Hematopoietic multipotent progenitor cell treated with erythropoietin and hydrocortisone succinate and interleukin-3 and kit ligand, for 6 days (in vitro differentiated cells): ENCODE measurements around the gene HRH3.
A peak's percentile ranks its signal among the peaks of the same experiment; 100 is the strongest.

Experiments used
- DNase-seq: peaks from one replicate; pipeline ENCODE4 v3.0.0-alpha.2; 2015

Gene HRH3

DNA sequence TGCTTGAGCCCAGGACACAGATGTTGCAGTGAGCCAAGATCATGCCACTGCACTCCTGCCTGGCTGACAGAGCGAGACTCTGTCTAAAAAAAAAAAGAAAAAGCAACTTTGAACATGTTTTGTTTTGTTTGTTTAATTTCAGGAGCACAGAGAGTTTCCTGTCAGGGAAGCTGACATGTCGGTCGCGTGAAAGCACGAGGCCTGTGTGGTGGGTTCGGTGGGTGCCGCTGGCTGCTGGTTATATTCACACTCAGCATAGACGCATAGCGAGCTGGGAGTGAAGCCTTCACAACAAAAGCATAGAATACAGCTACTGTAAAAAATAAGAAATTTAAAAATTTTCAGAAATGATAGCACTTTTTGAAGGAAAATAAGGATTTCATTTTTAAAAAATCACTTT, 22.8 kb downstream of the HRH3 start:
- no peak for DNase-seq

DNA sequence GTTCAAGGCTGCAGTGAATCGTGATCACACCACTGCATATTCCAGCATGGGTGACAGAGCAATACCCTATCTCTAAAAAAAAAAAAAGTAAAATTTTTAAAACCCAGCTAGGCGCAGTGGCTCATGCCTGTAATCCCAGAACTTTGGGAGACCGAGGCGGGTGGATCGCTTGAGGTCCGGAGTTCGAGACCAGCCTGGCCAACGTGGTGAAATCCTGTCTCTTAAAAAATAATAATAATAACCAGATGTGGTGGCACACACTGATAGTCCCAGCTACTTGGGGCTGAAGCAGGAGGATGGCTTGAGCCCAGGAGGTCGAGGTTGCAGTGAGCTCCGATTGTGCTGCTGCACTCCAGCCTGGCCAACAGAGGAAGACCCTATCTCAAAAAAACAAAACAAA, 23.8 kb downstream of the HRH3 start:
- DNase-seq = no peak

DNA sequence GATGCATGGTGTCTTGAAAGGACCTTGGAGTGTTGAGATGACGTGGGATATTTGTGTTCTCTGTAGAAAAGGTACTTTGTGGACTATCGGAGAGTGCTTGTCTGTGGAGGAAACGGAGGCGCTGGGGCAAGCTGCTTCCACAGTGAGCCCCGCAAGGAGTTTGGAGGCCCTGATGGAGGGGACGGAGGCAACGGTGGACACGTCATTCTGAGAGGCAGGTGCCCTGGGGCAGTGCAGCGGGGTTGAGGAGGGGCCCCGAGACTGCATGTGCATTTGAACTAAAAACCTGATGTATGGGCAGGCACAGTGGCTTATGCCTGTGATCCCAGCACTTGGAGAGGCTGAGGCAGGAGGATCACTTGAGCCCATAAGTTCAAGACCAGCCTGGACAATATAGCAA, 24.3 kb downstream of the HRH3 start:
- DNase-seq = no peak

DNA sequence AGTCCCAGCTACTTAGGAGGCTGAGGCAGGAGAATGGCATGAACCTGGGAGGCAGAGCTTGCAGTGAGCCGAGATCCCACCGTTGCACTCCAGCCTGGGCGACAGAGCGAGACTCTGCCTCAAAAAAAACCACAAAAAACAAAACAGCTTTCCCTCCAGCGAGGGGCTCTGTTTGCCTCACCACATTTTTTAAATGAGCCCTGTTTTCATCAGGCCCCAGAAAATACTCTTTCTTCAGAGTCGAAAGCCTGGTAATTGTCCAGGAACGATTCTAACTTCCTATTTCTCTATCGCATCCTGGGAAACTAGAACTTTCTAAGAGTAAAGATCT, 25.0 kb downstream of the HRH3 start:
- DNase-seq = no peak

DNA sequence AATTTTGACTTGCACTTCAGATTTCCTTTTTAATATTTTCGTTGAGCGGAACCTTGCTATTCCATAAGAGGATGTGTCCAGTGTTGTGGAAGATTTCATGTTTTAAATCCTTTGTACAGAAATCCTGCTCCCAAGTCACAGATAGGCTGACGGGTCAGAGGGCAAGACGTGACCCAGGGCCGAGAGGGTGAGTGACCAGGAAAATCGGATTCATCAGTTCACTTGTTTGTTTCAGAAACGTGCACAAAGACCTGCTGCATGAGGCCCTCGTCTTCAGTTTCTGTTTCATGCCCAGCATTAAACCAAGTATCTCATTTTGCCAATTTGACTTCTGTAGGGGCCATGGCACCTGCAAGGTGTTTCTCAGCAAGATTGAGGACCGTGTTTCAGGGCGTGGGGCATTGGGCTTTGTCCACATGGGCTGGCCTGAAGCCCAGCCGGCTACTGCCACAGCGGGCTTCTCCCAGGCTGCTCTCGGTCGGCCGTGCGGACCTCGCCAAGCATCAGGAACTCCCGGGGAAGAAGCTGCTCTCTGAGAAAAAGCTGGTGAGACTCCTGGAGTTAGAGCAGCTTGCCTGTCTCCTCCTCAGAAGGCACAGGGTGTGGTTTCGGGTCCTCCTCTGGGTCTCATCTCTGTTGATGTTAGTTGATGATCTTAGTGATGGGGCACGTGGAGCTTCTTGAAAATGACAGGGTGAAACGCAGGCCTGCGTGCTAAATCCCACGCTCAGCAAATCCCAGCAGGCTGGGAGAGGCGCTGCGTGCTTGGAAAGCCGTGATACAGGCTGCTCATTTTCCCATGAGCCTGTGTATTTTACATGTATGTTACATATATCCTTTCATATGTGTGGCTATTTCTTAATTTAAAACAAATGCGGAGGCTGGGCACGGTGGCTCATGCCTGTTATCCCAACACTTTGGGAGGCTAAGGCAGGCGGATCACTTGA, 26.7 kb downstream of the HRH3 start:
- DNase-seq = no peak

DNA sequence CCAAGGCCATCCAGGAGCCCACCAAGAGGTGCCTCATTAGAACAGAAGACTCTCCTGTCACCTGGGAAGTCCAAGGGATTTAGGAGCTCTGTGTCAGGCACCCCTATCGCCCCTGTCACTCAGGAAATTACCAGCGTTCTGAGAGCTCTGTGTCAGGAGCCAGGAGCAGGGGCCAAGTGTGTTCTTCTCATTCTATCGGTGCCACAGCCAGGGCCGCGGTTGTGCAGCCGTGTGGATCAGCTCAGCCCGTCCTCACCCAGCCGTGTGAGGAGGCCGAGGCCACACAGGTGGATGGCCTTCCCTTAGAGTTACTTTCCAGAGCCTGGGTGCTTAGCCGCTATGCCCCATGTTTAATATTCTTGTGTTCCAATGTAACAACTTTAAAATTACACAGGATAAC, 27.4 kb downstream of the HRH3 start:
- no peak for DNase-seq

DNA sequence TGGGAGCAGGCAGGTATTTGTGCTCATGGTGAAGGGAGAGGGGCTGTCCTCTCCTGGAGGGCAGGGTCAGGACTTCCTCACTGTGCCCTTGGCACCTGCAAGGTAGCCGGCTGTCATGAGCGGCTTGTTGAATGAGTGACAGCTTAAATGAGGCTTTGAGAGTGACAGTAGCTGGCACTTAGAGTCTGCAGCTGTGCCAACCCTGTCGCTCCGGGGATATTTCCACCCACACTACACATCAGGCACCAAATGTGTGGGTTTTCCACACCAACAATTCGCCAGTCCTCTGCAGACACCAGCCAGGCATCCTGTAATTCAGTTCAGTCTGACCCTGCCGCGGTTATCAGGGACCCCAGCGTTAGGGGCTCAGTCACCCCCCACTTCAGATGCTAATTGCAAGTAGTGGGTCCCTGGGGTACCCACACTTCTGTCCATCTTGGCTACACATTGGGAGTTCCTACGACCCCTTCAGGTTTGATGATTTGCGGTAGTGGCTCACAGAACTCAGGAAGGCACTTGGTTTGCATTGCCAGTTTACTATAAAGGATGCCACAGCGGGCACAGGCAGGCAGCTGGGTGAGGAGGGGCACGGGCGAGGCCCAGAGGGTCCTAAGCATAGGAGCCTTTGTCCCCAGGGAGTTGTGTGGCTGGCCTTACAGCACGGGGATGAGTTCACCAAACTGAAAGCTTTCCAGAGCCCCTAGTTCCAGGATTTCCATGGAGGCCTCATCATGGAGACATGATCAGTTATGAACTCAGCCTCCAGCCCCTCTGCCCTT, 28.1 kb downstream of the HRH3 start:
- DNase-seq = no peak

DNA sequence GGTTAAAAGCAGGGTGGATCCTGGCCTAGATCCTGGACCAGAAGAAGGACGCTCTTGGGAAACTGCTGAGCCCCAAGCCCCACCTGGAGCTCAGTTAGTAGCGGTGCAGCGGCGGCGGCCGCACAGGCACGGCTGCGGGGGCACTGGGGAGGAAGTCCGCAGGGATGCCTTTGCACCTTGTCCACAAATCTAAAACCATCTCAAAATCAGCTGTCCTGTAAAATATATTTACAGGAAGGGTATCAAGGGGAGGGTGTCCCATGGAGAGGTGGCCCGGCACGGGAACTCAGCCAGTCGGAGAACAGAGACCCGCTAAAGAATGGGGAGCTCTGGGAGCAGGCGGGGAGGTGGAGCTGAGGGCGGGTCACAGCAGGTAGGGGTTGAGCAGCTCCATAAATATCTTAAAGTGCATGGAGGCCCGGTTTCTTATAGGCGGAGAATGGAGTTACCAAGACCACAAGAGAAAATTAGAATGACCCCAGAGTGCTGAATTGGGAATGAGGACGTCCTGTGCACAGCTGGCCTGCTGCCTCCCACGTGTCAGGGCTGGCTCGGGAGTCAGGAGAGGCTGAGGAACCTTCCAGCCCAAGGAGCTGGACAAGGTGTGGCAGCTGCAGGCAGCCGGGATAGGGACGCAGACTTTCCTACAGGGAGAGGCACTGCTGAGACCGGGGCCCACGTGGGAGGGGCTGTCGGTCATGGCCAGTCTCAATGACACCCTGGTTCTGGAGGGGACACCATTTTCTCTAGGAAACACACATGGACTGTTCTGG, 29.3 kb downstream of the HRH3 start:
- DNase-seq = no peak

DNA sequence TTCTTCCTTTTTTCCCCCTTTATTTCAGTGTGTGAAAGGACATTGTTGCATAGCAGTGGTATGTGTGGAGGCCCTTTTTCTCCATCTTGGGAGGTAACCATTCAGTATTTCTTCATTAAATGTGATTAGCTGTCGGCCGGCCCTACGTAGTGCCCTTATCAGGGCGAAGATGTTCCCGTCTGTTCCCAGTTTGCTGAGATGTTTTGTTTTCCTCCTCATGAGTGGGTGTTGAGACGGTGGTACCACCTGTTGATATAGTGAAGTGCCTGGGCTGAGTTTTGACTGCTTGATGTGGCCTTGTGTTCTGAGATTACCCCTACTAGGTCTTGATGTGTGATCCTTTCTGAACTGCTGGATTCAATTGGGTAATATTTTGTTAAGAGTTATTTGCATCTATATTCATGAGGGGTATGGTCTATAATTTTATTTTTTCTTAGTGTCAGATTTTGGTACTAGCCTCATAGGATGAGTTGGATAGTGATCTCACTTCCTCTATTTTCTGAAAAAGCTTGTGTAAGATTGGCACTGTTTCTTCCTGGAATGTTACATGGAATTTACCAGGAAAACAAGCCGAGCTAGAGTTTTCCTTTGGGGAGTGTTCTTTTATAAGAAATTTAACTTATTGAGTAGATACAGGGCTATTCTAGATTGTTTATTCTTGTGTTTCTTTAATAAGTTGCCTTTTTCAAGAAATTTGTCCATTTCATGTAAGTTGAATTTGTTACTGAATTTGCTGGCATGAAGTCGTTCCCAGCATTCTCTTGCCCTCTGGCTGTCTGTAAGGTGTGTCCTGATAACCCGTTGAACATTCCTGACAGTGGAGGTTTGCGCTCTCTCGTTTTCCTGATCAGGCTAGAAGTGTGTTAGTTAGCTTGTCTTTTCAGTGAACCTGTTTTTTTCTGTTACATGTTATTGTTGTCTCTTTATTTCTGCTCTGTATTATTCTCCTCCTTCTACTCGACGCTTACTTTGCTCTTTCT, 32.9 kb downstream of the HRH3 start:
- no peak for DNase-seq

DNA sequence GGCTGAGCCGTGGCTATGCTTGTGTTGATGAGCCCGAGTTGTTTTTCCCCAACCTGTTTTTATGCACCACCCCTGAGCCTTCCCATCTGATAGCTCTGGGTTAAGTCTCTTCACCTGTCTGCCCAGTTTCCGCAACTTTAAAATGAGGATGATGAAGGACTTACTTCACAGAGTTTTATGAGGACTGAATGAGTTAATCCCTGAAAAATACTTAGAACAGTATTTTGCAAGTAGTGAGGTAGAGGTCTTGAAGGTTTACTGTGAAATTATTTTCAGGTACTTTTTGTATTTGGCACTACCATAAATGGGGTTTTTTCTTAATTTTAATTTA, 34.0 kb downstream of the HRH3 start:
- DNase-seq = no peak

DNA sequence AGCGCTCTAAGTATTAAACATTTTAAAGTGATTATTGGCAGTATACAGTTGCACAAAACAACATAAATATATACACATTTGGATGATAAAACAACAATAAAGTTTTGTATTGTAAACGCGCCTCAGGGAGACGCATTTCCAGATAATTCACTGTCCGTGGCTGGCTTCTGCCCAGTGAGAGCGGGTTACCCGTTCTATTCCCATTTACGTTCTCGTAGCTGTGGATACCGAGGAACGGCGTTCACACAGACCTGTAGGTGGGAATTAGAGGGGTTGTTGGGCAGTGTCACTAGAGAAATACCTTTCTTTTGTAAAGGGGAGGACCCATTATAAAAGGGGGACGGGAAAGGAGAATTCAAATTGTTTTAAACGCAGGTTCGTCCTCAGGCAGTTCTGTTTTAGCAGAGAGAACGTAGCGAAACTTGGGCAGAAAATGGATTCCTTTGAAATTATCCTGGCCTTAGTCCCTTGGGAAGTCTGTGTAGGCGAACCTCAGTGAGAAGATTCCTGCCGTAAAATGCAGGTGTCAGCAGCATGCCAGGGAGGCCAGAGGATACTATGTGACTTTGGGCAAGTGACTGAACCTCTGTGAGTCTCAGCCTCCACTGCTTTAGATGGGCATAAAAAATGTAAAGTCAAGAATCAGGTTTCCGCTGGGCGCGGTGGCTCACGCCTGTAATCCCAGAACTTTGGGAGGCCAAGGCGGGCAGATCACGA, 36.5 kb downstream of the HRH3 start:
- peak; percentile 29 for DNase-seq

DNA sequence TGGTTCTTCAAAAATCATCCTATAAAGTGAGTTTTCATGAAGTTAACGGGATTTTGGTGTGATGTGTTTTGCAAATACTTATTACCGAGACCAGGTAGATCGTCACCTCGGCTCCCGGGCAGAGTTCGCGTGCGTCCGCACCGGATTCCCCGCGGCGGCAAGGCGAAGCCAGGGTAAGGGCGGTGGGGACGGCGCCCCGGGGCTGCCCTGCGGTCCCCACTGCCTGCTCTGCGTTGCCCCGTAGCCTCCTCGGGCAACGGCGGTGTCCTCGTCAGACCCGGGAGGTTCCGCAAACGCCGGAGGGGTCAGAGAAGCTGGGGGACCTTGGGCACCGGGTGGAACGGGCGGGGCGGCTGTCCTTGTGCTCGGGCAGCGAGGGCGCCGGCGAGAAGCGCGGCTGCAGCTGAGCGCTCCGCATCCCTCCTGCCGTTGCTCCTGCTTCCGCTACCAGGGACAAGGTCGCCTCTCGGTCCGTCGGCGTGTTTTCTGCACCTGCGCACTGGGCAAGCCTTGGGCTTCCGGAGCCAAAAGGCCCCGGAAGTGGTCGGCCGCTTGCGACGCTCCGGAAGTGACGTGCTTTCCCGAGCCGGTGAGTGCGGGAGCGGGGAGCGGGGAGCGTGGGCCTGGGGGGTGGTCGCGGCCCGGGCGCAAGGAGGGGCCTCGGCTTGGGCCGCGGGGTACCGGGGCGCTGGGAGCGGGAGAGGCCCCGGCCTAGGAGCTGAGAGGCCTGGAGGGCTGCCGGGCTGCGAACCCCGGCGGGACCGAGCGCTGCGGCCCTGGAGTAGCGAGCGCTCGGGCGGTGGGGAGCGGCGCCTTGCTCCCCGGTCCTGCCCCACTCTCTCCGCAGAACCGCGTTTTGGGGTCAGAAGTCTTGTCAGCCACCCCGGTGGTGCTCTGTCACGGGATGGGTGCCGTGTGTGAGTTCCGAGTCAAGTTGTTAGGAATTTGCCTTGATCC, 37.3 kb downstream of the HRH3 start, which contains the start of gene MTG2:
MTG2 (plus strand) TSS at position 560 of the 957 bp plus-strand sequence. CDS start 10,393 bp downstream, outside the sequence.
- peak; percentile 98 for DNase-seq

DNA sequence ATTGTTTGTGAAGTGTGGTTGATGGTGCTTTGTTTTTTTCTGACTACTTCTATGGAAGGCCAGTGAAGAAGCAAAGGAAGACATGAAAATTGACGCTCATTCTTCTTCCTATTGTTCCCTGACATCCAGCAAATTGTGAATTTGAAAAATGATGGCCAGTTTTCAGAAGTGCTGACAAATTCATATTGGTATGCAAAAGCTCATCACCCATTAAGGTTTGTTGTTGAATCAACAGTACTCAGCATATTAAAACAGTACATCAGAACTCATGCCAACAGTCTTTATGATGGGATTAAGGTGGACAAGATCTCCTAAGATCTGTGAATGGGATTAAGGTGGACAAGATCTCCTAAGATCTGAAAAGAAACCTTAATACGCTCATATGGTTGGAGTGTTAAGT, 38.3 kb downstream of the HRH3 start:
- DNase-seq = no peak

DNA sequence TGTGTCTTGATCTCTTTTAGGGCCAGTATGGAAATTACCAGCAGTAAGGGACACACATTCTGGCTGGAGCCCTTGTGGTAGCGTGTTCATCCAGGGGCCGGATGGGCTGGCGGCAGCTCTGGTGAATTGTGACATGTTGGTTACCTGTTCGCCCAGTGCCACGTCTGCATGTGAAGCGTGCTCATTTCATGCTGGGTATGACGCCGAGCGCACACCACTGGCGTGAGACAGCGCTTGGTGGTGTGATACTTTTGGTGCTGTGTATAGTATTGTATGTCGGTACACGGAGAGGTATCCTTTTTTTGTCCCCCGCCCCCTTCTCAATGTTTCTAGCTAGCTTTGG, 40.9 kb downstream of the HRH3 start:
- DNase-seq = no peak

DNA sequence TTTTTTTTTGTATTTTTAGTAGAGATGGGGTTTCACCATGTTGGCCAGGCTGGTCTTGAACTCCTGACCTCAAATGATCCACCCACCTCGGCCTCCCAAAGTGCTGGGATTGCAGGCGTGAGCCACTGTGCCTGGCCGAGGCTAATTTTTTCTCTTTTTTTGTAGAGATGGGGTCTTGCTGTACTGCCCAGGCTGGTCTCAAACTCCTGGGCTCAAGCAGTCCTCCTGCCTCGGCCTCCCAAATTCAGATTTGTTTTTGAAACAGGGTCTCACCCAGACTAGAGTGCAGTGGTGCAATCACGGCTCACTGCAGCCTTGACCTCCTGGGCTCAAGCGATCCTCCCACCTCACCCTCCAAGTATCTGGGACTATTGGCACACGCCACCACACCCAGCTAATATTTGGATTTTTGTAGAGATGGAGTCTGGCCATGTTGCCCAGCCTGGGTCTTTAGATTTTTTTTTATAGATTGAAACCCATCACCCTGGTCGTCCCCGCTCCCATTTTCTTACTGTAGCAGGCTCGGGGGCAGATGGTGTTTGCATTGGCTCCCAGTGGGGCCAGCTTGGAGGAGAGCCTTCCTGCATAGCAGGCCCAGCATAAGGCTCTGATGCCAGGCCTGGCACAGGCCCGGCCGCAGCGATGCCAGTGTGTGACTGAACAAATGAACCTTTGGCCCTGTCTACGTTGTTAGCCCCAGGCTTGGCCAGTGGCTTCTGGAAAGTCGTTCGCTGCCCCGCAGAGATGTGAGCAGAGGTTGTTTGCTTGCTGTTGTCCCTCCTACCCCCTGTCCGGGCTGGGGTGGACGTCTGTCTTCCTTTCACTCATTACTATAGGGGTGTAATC, 41.5 kb downstream of the HRH3 start:
- DNase-seq = no peak

DNA sequence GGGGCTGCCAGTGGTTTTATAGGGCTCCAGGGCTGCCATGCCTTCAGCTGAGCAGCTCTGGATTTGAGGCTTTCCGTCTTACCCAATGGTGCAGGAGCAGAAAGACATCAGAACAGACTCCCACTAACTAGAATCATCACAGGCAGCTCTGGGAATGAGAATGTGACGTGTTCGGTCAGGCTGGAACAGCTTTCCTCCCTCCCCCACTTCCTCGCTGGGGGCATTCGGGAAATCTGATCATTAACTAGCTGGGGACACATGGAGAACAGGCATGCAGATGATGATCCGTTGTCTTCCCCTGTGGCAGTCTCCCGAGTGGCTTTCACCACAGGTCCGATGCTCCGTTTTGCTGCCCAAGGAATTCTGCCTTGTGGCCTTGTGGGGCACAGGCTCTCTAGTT, 42.8 kb downstream of the HRH3 start:
- DNase-seq = no peak

DNA sequence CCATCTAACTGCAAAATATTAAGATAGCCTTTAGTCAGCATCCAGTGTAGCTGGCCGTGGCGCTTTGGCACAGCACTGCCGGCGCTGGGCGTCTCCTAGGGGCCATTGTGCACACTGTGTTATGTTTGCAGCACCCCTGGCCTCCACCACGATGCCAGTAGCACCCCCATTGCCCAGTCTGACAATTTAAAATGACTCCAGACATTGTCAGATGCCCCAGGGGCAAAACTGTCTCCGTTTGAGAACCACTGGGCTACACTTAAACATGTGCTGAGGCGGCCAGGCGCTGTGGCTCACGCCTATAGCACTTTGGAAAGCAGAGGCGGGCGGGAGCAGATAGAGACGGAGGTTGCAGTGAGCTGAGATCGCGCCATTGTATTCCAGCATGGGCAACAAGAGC, 43.2 kb downstream of the HRH3 start:
- no peak for DNase-seq

DNA sequence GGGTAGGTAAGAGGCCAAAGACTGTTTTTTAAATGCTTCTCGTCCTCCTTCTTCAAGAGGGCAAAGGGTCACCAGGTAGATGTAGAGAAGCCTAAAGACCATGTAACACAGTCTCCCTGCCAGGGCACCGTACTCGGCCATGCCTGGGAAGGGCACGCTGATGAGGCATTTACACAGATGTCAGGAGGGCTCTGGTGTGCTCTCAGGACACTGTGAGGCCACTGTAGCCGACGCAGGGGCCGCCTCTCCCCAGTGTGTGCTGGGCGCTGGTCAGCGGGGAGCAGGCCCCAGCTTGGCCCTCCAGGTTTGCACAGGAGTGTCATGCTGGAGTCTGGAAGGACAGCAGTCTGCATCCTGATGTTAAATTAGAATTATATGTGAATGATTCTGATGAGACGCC, 44.4 kb downstream of the HRH3 start:
- no peak for DNase-seq

DNA sequence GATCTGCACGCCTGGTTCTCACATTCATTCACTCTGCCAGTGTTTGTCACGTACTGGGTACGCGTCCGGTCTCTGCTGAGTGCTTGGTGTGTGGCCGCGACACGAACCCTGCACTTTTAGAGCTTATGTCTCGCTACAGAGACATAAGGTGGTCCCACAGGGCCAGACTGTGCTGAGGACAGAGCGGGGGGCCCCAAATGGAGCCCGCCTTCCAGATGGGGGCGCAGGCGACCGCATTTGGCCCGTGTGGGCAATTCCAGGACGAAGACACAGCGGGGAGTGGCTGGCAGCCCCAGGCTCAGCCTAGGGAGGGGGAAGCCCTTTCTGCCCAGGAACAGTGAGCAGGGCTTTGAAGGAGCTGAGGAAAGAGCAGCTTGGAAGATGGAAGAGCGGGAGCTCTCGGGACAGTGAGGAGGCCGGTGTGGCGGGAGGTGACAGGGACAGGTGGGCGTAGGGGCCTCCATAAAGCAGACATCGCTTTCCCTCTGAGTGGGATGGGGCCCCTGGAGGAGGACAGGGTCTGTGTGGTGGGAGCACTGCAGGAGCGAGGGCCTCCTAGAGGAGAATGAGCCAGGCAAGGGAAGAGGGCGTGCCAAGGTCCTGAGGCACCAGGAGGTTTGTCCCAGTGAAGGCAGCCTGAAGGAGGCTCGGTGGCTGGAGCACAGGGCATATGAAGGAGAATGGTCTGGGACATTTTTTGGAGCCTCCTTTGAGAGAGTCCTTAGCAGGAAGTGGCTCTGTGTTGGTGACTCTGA, 45.0 kb downstream of the HRH3 start:
- DNase-seq = no peak
